H1 (cell line): ENCODE measurements around the gene OR5V1.

ENCODE experiments used
- CHD1 ChIP-seq: IDR thresholded peaks from 2 replicates; pipeline ENCODE4 v1.6.1; 2012; ENCODE audit warnings: low read depth, low read length, improper control_type of control experiment
- CTCF ChIP-seq, 3 experiments: IDR thresholded peaks; 1 replicate in 2 of 3; 2 replicates in 1 of 3; pipeline versions ENCODE4 v1.5.1 to v1.6.1; 2011; ENCODE audit warnings: low read length in 3 of 3, mild to moderate bottlenecking in 3 of 3, inconsistent platforms in 2 of 3, low read depth in 1 of 3, moderate library complexity in 1 of 3; ENCODE audit not compliant: insufficient read depth in 1 of 3; ENCODE audit errors: control extremely low read depth in 1 of 3
- E2F6 ChIP-seq: IDR thresholded peaks from 2 replicates; pipeline ENCODE4 v1.6.1; 2012; ENCODE audit warnings: inconsistent platforms
- FOSL1 ChIP-seq: IDR thresholded peaks from 2 replicates; pipeline ENCODE4 v1.6.1; 2011; ENCODE audit warnings: mild to moderate bottlenecking, low read depth, low read length, moderate library complexity; ENCODE audit not compliant: insufficient read depth
- GTF2F1 ChIP-seq: IDR thresholded peaks from 2 replicates; pipeline ENCODE4 v1.6.1; 2012; ENCODE audit warnings: low read depth, low read length, improper control_type of control experiment, borderline replicate concordance
- HDAC6 ChIP-seq: IDR thresholded peaks from one replicate; pipeline ENCODE4 v1.7.1; 2012; ENCODE audit warnings: low read depth, mild to moderate bottlenecking, inconsistent platforms, low read length, moderate library complexity
- POLR2A ChIP-seq, 2 experiments: IDR thresholded peaks; 1 replicate in 1 of 2; 2 replicates in 1 of 2; pipeline ENCODE4 v1.6.1; 2011; ENCODE audit warnings: low read depth in 2 of 2, low read length in 2 of 2, mild to moderate bottlenecking in 2 of 2; ENCODE audit errors: control extremely low read depth in 1 of 2
- POLR2AphosphoS5 ChIP-seq: IDR thresholded peaks from 2 replicates; pipeline ENCODE4 v1.6.1; 2011; ENCODE audit warnings: low read depth, low read length
- RBBP5 ChIP-seq: IDR thresholded peaks from 2 replicates; pipeline ENCODE4 v1.7.1; 2012; ENCODE audit warnings: low read depth, mild to moderate bottlenecking, inconsistent platforms, low read length, moderate library complexity, borderline replicate concordance
- TCF12 ChIP-seq: IDR thresholded peaks from 2 replicates; pipeline ENCODE4 v1.6.1; 2011; ENCODE audit warnings: low read depth, mild to moderate bottlenecking, low read length
- TEAD4 ChIP-seq: IDR thresholded peaks from 2 replicates; pipeline ENCODE4 v1.6.1; 2012; ENCODE audit warnings: low read depth, low read length, inconsistent platforms, mixed read lengths

GRCh38 chr6:29332676-29333075 is 36.0 kb downstream of the OR5V1 start:
- no peak for TF ChIP-seq TCF12
- TF ChIP-seq TEAD4 = no peak
- TF ChIP-seq CTCF (IDR thresholded peaks at IDR 0.05; ENCODE audit: control extremely low read depth in 1 of 3, insufficient read depth in 1 of 3, low read depth in 1 of 3, low read length in 3 of 3) = no peak
- TF ChIP-seq POLR2A (IDR thresholded peaks at IDR 0.05; ENCODE audit: control extremely low read depth in 1 of 2, low read depth in 2 of 2, low read length in 2 of 2) = no peak
- no peak for TF ChIP-seq CHD1
- no peak for TF ChIP-seq HDAC6
- TF ChIP-seq GTF2F1 = no peak
- TF ChIP-seq RBBP5 = no peak
- no peak for TF ChIP-seq POLR2AphosphoS5
- TF ChIP-seq FOSL1 = no peak
- TF ChIP-seq E2F6 = no peak
